GM23338 (cell line): Measurements from ENCODE around the gene EDA. TPM values are rescaled to one million over a fixed set of nuclear protein-coding genes. Genes with fewer than 3 reads are reported as not detected.

ENCODE experiments used
- ATAC-seq: fragments of 200-7000 bp; cut with Tn5 transposase; 3 replicates; pipeline ENCODE4 v1.9.1; 2020
- DNase-seq: peaks from one replicate; pipeline ENCODE4 v3.0.0-alpha.2; 2015; ENCODE audit warnings: low spot score
- H2AFZ ChIP-seq: fragments of 200-600 bp; sonication (generic); 2 replicates; pipeline ENCODE4 v1.8.0; 2016; ENCODE audit warnings: antibody characterized with exemption, mild to moderate bottlenecking, moderate library complexity
- H3F3A ChIP-seq: fragments of 200-600 bp; sonication (generic); replicated peaks from 2 replicates; pipeline ENCODE4 v1.8.0; 2017; ENCODE audit warnings: antibody characterized with exemption, mixed run types, low read depth
- H3K27ac ChIP-seq: fragments of 200-600 bp; sonication (generic); 2 replicates; pipeline ENCODE4 v1.6.1; 2016; ENCODE audit warnings: low read depth
- H3K27me3 ChIP-seq: fragments of 200-600 bp; sonication (generic); 2 replicates; pipeline ENCODE4 v1.8.0; 2016; ENCODE audit warnings: mild to moderate bottlenecking, mixed run types, moderate library complexity; ENCODE audit not compliant: insufficient read depth
- H3K36me3 ChIP-seq: fragments of 200-600 bp; sonication (generic); 2 replicates; pipeline ENCODE4 v1.8.0; 2016; ENCODE audit warnings: mild to moderate bottlenecking; ENCODE audit not compliant: insufficient read depth
- H3K4me1 ChIP-seq: fragments of 200-600 bp; sonication (generic); 2 replicates; pipeline ENCODE4 v1.8.0; 2016; ENCODE audit warnings: mild to moderate bottlenecking, moderate library complexity; ENCODE audit not compliant: insufficient read depth
- H3K4me2 ChIP-seq: fragments of 200-600 bp; sonication (generic); 2 replicates; pipeline ENCODE4 v1.7.1; 2017; ENCODE audit warnings: mixed run types
- H3K4me3 ChIP-seq: fragments of 200-600 bp; sonication (generic); 2 replicates; pipeline ENCODE4 v1.6.1; 2016; ENCODE audit warnings: mixed run types
- H3K79me2 ChIP-seq: fragments of 200-600 bp; sonication (generic); replicated peaks from 2 replicates; pipeline ENCODE4 v1.8.0; 2017; ENCODE audit warnings: mild to moderate bottlenecking; ENCODE audit not compliant: insufficient read depth
- H3K9me2 ChIP-seq: fragments of 200-600 bp; sonication (generic); 2 replicates; pipeline ENCODE4 v1.8.0; 2017; ENCODE audit not compliant: insufficient read depth
- H4K20me1 ChIP-seq: fragments of 200-600 bp; sonication (generic); replicated peaks from 2 replicates; pipeline ENCODE4 v1.8.0; 2017; ENCODE audit warnings: mild to moderate bottlenecking; ENCODE audit not compliant: insufficient read depth
- H3K27ac Mint-ChIP-seq: 2 replicates; pipeline ENCODE4 v1.8.0; 2020; ENCODE audit warnings: inconsistent platforms, mild to moderate bottlenecking, moderate library complexity, mixed read lengths
- H3K27me3 Mint-ChIP-seq: 3 replicates; pipeline ENCODE4 v1.8.0; 2022; ENCODE audit warnings: low read depth, mild to moderate bottlenecking, moderate library complexity, mixed read lengths, inconsistent platforms; ENCODE audit not compliant: insufficient read depth, poor library complexity
- H3K36me3 Mint-ChIP-seq: 3 replicates; pipeline ENCODE4 v1.8.0; 2021; ENCODE audit warnings: low read depth, mild to moderate bottlenecking, inconsistent platforms, moderate library complexity, mixed read lengths
- H3K4me1 Mint-ChIP-seq: 3 replicates; pipeline ENCODE4 v1.8.0; 2020; ENCODE audit warnings: mild to moderate bottlenecking, inconsistent platforms, mixed read lengths
- H3K4me3 Mint-ChIP-seq: 3 replicates; pipeline ENCODE4 v1.8.0; 2021; ENCODE audit warnings: moderate library complexity, mild to moderate bottlenecking, inconsistent platforms, mixed read lengths
- H3K9me3 Mint-ChIP-seq: 3 replicates; pipeline ENCODE4 v1.8.0; 2020; ENCODE audit warnings: moderate library complexity, mild to moderate bottlenecking, inconsistent platforms, mixed read lengths
- CREB1 ChIP-seq: fragments of 250-450 bp; sonication (Bioruptor Pico); IDR thresholded peaks from 2 replicates; pipeline ENCODE4 v1.5.0; 2020; ENCODE audit warnings: low read depth, mild to moderate bottlenecking, moderate library complexity
- ETS1 ChIP-seq: IDR thresholded peaks from 2 replicates; pipeline ENCODE4 v1.6.1; 2016; ENCODE audit warnings: antibody characterized with exemption
- EZH2 ChIP-seq: fragments of 200-600 bp; sonication (generic); IDR thresholded peaks from one replicate; pipeline ENCODE4 v1.8.0; 2017; ENCODE audit warnings: antibody characterized with exemption, mild to moderate bottlenecking, low read depth; ENCODE audit not compliant: unreplicated experiment
- EZH2phosphoT487 ChIP-seq: fragments of 200-600 bp; sonication (generic); IDR thresholded peaks from one replicate; pipeline ENCODE4 v1.8.1; 2018; ENCODE audit warnings: antibody characterized with exemption; ENCODE audit not compliant: unreplicated experiment
- NANOG ChIP-seq: IDR thresholded peaks from 2 replicates; pipeline ENCODE4 v1.6.1; 2016; ENCODE audit warnings: antibody characterized with exemption, borderline replicate concordance
- REST ChIP-seq: IDR thresholded peaks from one replicate; pipeline ENCODE4 v1.6.1; 2018; ENCODE audit warnings: antibody characterized with exemption; ENCODE audit not compliant: unreplicated experiment
- STAT1 ChIP-seq: IDR thresholded peaks from one replicate; pipeline ENCODE4 v1.6.1; 2016; ENCODE audit warnings: antibody characterized with exemption; ENCODE audit not compliant: unreplicated experiment
- polyA plus RNA-seq: library from polyadenylated mRNA; unstranded; fragments of >200 nt; fragmentation: Nextera tagmentation; extraction: Ambion mirVana; gene quantifications from 2 replicates; pipeline ENCODE4 v1.2.1, GENCODE V29; 2016
- total RNA-seq: library from RNA; depleted of rRNA; stranded (reverse); fragments of >200 nt; shearing (Covaris generic); gene quantifications from 2 replicates; pipeline ENCODE4 v1.2.3, GENCODE V29; 2014

The EDA gene
- total and polyA plus RNA-seq, 2 experiments from 2014 or later = 6.6 to 19.6 TPM

- DNase-seq = no peak
- no peak overlapping the region for H3K27ac Mint-ChIP-seq
- H3K9me2 ChIP-seq = no peaks in the 10 kb centered on the region
- no peaks in the 10 kb centered on the region for H3F3A ChIP-seq
- no peaks in the 10 kb centered on the region for H3K79me2 ChIP-seq
- no peaks in the 10 kb centered on the region for H3K27me3 ChIP-seq
- H3K4me1 Mint-ChIP-seq = peaks cover 13% of the 10 kb centered on the region; the same call in 2 of the 3 replicates
- H2AFZ ChIP-seq = 0 out of 2 replicates have a peak overlapping the region, but pooled peaks have one; percentile 47
- peak; percentile 51; the same call in 2 of the 3 replicates for ATAC-seq
- H3K27me3 Mint-ChIP-seq = no peaks in the 10 kb centered on the region
- peaks cover 4% of the 10 kb centered on the region; the same call in 2 of the 3 replicates for H3K36me3 Mint-ChIP-seq
- H3K27ac ChIP-seq = no peak overlapping the region
- H3K4me1 ChIP-seq = peaks cover 6% of the 10 kb centered on the region; the same call in 1 of the 2 replicates
- TF ChIP-seq ETS1 (no peak), EZH2 (no peak), CREB1 (CRISPR knock-in tag) (no peak), REST (no peak)
- no peak overlapping the region for H3K4me2 ChIP-seq
- no peak overlapping the region for H3K4me3 ChIP-seq
- no peaks in the 10 kb centered on the region for H3K36me3 ChIP-seq
- no peaks in the 10 kb centered on the region for H4K20me1 ChIP-seq
- peaks cover 6% of the 10 kb centered on the region; the same call in 2 of the 3 replicates for H3K9me3 Mint-ChIP-seq
- H3K4me3 Mint-ChIP-seq = no peak overlapping the region
These were observed 47.1 kb upstream of the EDA start for GRCh38 chrX:69568828-69569227.

- Histone ChIP-seq H3K4me2 (no peak overlapping the region), H2AFZ (no peak overlapping the region), H3K4me1 (no peaks in the 10 kb centered on the region), H3K79me2 (no peaks in the 10 kb centered on the region), H3K36me3 (no peaks in the 10 kb centered on the region), H3F3A (no peaks in the 10 kb centered on the region), H3K27me3 (no peaks in the 10 kb centered on the region), H3K27ac (no peak overlapping the region), H3K4me3 (no peak overlapping the region), H4K20me1 (no peaks in the 10 kb centered on the region), H3K9me2 (no peaks in the 10 kb centered on the region)
- Mint-ChIP-seq H3K9me3 (no peaks in the 10 kb centered on the region), H3K4me3 (no peak overlapping the region), H3K36me3 (no peaks in the 10 kb centered on the region), H3K4me1 (peaks cover 2% of the 10 kb centered on the region; the same call in 1 of the 3 replicates), H3K27ac (no peak overlapping the region), H3K27me3 (no peaks in the 10 kb centered on the region)
- ATAC-seq (no peak), DNase-seq (no peak)
- no peak for TF ChIP-seq ETS1
- TF ChIP-seq NANOG = no peak
- TF ChIP-seq EZH2phosphoT487 = no peak
- TF ChIP-seq STAT1 = no peak
These were observed 18.5 kb upstream of the EDA start for GRCh38 chrX:69597399-69597798.
